GM08714 (cell line): ENCODE results near the gene CASQ1.

Experiments used
- H3K4me3 ChIP-seq: fragments of 200-500 bp; sonication (Bioruptor generic); 2 replicates; pipeline ENCODE4 v1.5.1; 2014; ENCODE audit warnings: mild to moderate bottlenecking, low read length, inconsistent platforms
- ZNF274 ChIP-seq: IDR thresholded peaks from 2 replicates; pipeline ENCODE4 v1.6.1; 2012; ENCODE audit warnings: mild to moderate bottlenecking, low read depth, low read length

Gene CASQ1

DNA sequence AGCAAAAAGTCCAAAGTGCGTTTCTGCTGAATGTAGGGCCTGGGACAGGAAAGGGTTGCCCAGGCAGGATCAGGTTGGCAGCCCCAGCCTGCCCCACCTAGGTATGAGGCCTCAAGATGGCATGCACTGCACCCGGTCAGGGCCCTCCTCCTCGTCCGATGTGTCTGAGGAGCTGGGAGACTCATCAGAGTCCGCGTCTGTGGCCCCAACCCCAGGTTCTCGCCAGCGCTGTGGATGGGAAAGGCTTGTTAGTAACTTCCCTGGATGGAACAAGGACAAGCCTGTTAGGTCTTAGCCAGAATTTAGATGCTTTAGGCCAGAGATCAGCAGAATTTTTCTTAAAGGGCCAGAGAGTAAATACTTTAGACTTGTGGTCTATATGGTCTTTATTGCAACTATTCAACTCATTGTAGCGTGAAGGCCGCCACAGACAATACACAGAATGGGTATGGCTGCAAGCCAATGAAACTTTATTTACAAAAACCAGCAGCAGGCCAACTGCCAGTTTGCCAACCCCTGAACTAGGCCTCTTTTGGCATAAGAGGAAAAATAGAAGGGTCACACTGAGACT lies 27.2 kb downstream of the CASQ1 start:
- H3K4me3 ChIP-seq, result no peak overlapping the region
- no peak for TF ChIP-seq ZNF274

- no peak overlapping the region for H3K4me3 ChIP-seq
- TF ChIP-seq ZNF274, result no peak
Observed at GRCh38 chr1:160219062-160219929, 28.9 kb downstream of the CASQ1 start.

- TF ChIP-seq ZNF274, result no peak
- H3K4me3 ChIP-seq, result no peak overlapping the region
Observed at GRCh38 chr1:160220301-160220700, 29.9 kb downstream of the CASQ1 start.

DNA sequence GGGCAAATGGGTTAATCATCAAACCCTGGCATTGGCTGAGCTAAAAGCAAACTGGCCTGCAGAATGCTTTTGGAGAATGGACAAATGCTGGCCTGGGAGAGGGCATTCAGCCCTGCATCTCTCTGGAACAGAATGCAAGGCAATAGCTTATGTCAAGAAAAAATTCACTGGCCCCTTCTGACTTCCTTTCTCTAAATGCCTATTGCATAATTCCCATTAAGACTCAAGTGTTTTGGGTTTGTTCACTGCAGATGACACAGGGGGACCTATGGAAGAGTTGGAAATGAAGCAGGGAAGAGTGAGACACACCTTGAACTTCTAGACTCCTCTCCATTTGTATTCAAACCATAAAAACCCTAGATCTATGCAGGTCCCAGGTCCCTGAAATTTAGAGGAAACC lies 30.7 kb downstream of the CASQ1 start:
- H3K4me3 ChIP-seq, result no peak overlapping the region
- TF ChIP-seq ZNF274, result no peak

GRCh38 chr1:160222546-160222945 lies 32.2 kb downstream of the CASQ1 start:
- TF ChIP-seq ZNF274, result no peak
- no peak overlapping the region for H3K4me3 ChIP-seq

DNA sequence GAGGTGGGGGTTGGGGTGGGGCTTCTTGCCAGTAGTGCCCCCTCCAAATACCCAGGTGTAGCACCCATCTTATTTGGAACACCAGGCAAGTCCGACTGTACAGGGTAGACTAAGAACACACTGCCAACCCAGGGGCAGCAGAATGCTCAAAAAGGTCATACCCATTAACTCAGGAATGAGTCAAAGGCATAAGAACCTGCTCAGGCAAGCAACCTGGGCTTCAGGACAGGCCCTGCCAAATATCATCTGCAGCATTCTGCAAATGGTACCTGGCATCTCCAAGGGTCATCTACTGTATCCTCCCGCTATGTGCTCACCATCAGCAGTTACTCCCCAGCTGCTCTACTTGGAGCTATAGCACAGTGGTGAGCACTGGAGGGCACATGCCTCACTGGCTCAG lies 34.2 kb downstream of the CASQ1 start:
- TF ChIP-seq ZNF274, result no peak
- H3K4me3 ChIP-seq, result no peak overlapping the region

GRCh38 chr1:160225345-160225744 lies 35.0 kb downstream of the CASQ1 start:
- no peak overlapping the region for H3K4me3 ChIP-seq
- no peak for TF ChIP-seq ZNF274

- H3K4me3 ChIP-seq, result no peak overlapping the region
- no peak for TF ChIP-seq ZNF274
Observed at GRCh38 chr1:160226623-160227022, 36.2 kb downstream of the CASQ1 start.

DNA sequence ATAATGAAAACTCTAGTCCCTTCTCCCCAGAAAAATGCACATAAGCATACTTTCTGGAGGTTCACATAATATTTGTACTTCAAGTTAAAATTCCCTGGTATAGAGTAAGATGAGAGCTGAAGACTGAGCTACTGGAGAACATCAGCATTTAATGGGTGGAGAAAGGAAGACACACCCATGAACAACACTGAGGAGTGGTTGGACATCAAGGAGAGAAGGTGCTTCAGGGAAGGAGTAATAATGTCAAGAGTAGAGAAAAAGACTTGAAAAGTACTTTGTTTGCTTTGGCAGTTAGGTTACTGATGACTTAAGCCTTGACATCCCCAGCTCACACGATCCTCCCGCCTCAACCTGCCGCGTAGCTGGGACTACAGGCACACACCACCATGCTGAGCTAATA lies 36.7 kb downstream of the CASQ1 start:
- H3K4me3 ChIP-seq, result no peak overlapping the region
- no peak for TF ChIP-seq ZNF274

DNA sequence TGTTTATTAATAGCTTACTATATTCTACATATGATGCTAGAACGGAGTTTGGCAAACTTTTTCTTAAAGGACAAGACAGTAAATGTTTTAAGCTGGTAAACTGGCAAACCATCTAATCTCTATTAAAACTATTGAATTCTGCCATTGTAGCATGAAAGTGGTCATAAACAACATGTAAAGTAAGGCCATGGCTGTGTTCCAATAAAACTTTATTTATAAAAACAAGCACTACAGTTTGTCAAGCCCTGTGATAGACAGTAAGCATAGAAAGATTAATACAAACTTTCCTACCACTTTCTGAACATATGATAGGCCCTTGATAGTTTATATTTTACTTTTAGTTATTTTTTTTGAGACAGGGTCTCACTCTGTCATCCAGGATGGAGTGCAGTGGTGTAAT lies 37.2 kb downstream of the CASQ1 start:
- H3K4me3 ChIP-seq, result no peak overlapping the region
- TF ChIP-seq ZNF274, result no peak

GRCh38 chr1:160228431-160228830 lies 38.1 kb downstream of the CASQ1 start:
- no peak for TF ChIP-seq ZNF274

GRCh38 chr1:160232911-160233310 lies 42.5 kb downstream of the CASQ1 start:
- no peak for TF ChIP-seq ZNF274
- no peak overlapping the region for H3K4me3 ChIP-seq

More at GRCh38 chr1:160228431-160228830, 38.1 kb downstream of the CASQ1 start:
- H3K4me3 ChIP-seq, result no peak overlapping the region

- H3K4me3 ChIP-seq, result no peak overlapping the region
- no peak for TF ChIP-seq ZNF274
Observed at GRCh38 chr1:160236806-160237205, 46.4 kb downstream of the CASQ1 start.

GRCh38 chr1:160237558-160237957 lies 47.2 kb downstream of the CASQ1 start:
- no peak for TF ChIP-seq ZNF274
- H3K4me3 ChIP-seq, result no peak overlapping the region

DNA sequence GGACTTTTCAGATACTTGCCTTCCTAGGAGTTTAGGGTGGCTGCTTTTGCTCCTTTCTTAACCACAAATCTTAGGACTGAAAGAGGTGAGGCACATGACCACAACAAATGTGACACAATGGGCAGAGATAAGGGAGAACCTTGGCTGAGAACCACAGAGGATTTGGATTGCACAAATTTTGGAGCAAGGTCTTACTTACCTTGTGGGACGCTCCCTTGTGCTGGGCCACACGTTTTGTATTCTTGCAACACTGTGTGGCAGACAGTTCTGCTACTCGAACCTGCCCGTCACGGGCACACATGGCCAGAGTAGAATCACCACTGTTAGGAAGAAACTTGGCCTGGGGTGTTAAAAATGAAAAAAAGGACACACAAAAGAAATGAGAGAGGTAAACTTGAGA lies 48.0 kb downstream of the CASQ1 start:
- no peak for TF ChIP-seq ZNF274
- H3K4me3 ChIP-seq, result no peak overlapping the region
